ENCODE measurements around the gene SCYGR2. TPM values are rescaled to one million over a fixed set of nuclear protein-coding genes. Genes with fewer than 3 reads are reported as not detected.

The SCYGR2 gene
- total RNA-seq, 4 donors from 2014 or later = not detected

- Histone ChIP-seq H3K27me3 (no peaks in the 10 kb centered on the region), H3K4me1 (no peaks in the 10 kb centered on the region), H3K27ac (no peak overlapping the region), H3K36me3 (no peaks in the 10 kb centered on the region), H3K4me3 (no peak overlapping the region), H3K9me3 (no peaks in the 10 kb centered on the region)
- TF ChIP-seq POLR2A (IDR thresholded peaks at IDR 0.05) (no peak), CTCF (IDR thresholded peaks at IDR 0.05) (no peak)
- intact Hi-C loops (cut with DNase I; ENCODE audit: low total_unique reads) = no loop called here
- DNase-seq = no peak
These were observed 28.1 kb upstream of the SCYGR2 start for GRCh38 chr2:227570615-227571014.

GRCh38 chr2:227576110-227576509 lies 22.6 kb upstream of the SCYGR2 start:
- TF ChIP-seq CTCF (IDR thresholded peaks at IDR 0.05) = no peak
- no peak for TF ChIP-seq POLR2A (IDR thresholded peaks at IDR 0.05)
- Histone ChIP-seq H3K36me3 (no peaks in the 10 kb centered on the region), H3K9me3 (no peaks in the 10 kb centered on the region), H3K27me3 (no peaks in the 10 kb centered on the region), H3K27ac (no peak overlapping the region), H3K4me1 (no peaks in the 10 kb centered on the region), H3K4me3 (no peak overlapping the region)
- intact Hi-C loops (cut with DNase I; ENCODE audit: low total_unique reads) = no loop called here
- DNase-seq = no peak

- no peaks in the 10 kb centered on the region for H3K27me3 ChIP-seq
- H3K4me3 ChIP-seq = no peak overlapping the region
- H3K36me3 ChIP-seq = no peaks in the 10 kb centered on the region
- intact Hi-C loops (cut with DNase I; ENCODE audit: low total_unique reads) = no loop called here
- H3K9me3 ChIP-seq = no peaks in the 10 kb centered on the region
- no peak for TF ChIP-seq POLR2A (IDR thresholded peaks at IDR 0.05)
- no peak for TF ChIP-seq CTCF (IDR thresholded peaks at IDR 0.05)
- H3K27ac ChIP-seq = no peak overlapping the region
- no peaks in the 10 kb centered on the region for H3K4me1 ChIP-seq
- no peak for DNase-seq
These were observed 21.9 kb upstream of the SCYGR2 start for GRCh38 chr2:227576812-227577211.

GRCh38 chr2:227577555-227577954 lies 21.1 kb upstream of the SCYGR2 start:
- intact Hi-C loops (cut with DNase I; ENCODE audit: low total_unique reads) = no loop called here
- TF ChIP-seq CTCF (IDR thresholded peaks at IDR 0.05) (no peak), POLR2A (IDR thresholded peaks at IDR 0.05) (no peak)

GRCh38 chr2:227578642-227579041 lies 20.1 kb upstream of the SCYGR2 start:
- Histone ChIP-seq H3K27me3 (no peaks in the 10 kb centered on the region), H3K9me3 (peaks cover 0 to 5% of the 10 kb centered on the region in 2 donors), H3K27ac (no peak overlapping the region), H3K4me1 (no peaks in the 10 kb centered on the region), H3K36me3 (no peaks in the 10 kb centered on the region), H3K4me3 (no peak overlapping the region)
- TF ChIP-seq CTCF (IDR thresholded peaks at IDR 0.05) (no peak), POLR2A (IDR thresholded peaks at IDR 0.05) (no peak)
- DNase-seq = no peak
- intact Hi-C loops (cut with DNase I; ENCODE audit: low total_unique reads) = no loop called here

More at GRCh38 chr2:227577555-227577954, 21.1 kb upstream of the SCYGR2 start:
- no peaks in the 10 kb centered on the region for H3K27me3 ChIP-seq
- H3K4me3 ChIP-seq = no peak overlapping the region
- H3K36me3 ChIP-seq = no peaks in the 10 kb centered on the region
- peaks cover 0 to 3% of the 10 kb centered on the region in 2 donors for H3K9me3 ChIP-seq
- no peaks in the 10 kb centered on the region for H3K4me1 ChIP-seq
- no peak overlapping the region for H3K27ac ChIP-seq
- DNase-seq = no peak

Data from uterus (tissue), 4 donors.